Stomach (tissue), 4 donors: ENCODE data around the gene PLSCR1.

Source experiments
- POLR2A ChIP-seq, 4 donors: fragments of 450-650 bp; IDR thresholded peaks; one replicate each; pipeline ENCODE4 v1.6.1; 2016; ENCODE audit warnings: antibody characterized with exemption in 4 of 4, control low read depth in 2 of 4, mild to moderate bottlenecking in 1 of 4, moderate library complexity in 1 of 4
- TF ChIP-seq, protein P1 (sequence below), 7 experiments: fragments of 450-650 bp in 4 of 7; fragments of 200-600 bp in 3 of 7; sonication (generic) in 3 of 7; IDR thresholded peaks; one replicate each; pipeline ENCODE4 v1.5.1; 2016 to 2019; ENCODE audit warnings: antibody characterized with exemption in 7 of 7, control low read depth in 2 of 7, mild to moderate bottlenecking in 1 of 7

DNA sequence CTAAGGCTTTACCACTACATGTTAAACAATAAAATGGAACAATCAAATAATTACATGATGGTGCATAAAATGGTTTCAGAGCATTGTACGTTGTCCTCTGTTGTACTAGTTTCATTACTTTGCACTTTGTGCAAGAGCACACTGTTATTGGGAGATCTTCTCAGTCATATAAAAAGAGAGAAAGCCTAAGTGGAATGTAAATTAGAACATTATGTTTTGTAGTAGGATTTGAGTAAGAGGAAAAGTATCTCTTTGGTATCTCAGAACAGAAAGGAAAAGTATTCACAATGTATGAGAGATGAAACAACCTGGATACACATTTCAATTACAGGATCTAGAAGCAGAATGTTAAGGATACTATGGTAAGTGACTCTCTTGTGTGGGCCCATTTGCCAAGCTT lies 48.2 kb downstream of the PLSCR1 start:
- TF ChIP-seq, protein P1, sequence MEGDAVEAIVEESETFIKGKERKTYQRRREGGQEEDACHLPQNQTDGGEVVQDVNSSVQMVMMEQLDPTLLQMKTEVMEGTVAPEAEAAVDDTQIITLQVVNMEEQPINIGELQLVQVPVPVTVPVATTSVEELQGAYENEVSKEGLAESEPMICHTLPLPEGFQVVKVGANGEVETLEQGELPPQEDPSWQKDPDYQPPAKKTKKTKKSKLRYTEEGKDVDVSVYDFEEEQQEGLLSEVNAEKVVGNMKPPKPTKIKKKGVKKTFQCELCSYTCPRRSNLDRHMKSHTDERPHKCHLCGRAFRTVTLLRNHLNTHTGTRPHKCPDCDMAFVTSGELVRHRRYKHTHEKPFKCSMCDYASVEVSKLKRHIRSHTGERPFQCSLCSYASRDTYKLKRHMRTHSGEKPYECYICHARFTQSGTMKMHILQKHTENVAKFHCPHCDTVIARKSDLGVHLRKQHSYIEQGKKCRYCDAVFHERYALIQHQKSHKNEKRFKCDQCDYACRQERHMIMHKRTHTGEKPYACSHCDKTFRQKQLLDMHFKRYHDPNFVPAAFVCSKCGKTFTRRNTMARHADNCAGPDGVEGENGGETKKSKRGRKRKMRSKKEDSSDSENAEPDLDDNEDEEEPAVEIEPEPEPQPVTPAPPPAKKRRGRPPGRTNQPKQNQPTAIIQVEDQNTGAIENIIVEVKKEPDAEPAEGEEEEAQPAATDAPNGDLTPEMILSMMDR (IDR thresholded peaks at IDR 0.05) = no peak
- no peak for TF ChIP-seq POLR2A (IDR thresholded peaks at IDR 0.05)
